ENCODE measurements around the gene IRF2BP2. TPM values are rescaled to one million over a fixed set of nuclear protein-coding genes. Genes with fewer than 3 reads are reported as not detected.

IRF2BP2 gene
- total and polyA plus RNA-seq, 2 of the 13 experiments (the other 11 are each of a cell fraction or from before 2014, with no cell fraction given) = 140 to 147 TPM

DNA sequence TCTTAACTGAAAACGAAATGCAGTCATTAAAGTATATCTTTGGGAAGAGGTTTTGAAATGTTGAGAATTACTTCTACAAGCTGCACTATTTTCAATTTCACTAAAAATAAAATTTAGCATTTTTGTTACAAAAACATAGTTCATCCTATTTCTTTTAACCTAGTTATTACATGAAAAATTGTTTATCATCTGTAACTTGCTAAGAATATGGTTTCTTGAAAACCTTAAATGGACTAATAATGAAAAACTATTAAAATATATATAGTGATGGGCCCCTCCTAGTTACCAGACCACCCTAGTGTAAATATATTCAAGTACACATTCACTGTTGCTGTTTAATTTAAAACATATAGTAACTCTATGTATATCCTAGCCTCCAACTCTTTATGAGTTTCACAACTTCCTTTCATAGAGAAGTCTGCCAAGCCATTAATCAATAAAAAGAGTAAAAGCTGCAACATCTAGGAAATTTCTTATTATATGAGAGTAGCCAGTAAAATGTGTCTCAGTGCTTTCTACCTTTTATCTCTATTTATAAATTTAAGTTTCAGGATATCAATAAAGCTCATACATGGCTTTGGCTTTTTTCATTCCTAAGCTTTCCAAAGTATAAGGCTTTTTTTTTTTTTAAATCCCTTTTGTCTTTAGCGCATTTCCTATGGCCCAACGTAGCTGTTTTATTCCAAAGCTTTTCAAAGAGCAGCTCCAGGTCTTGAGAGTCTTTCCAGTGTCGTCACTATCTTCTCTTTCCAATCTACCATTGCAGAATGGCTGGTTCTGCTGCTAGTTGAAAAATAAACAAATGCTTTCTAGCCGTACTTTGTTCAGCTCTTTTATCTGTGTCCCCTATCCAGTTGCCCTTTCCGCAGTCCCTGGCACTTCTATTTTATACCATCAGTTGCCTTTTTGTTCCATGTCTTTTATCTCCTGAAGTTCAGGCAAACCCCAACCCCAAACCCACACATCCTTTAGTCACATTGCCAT, 6.5 kb downstream of the IRF2BP2 start:
- peak; percentile 69 for FAIRE-seq
- H3K4me3 ChIP-seq (replicated peaks in 1 of 3; ENCODE audit: insufficient read depth in 1 of 3, low read depth in 2 of 3, low read length in 3 of 3) = peak overlapping the region; percentile 87 to 91 (median 89); a peak in 5 of 6 replicates
- H3K4me1 ChIP-seq (ENCODE audit: insufficient read depth, low read length) = peaks cover 38% of the 10 kb centered on the region
- peak overlapping the region; percentile 97 for H3K9ac ChIP-seq (ENCODE audit: insufficient read depth, low read depth, low read length)
- no peak overlapping the region for H2AFZ ChIP-seq (ENCODE audit: low read length)
- ChIA-PET POLR2A (interaction anchor here (0.7 to 4.5 kb wide), 31 partner anchors 9 to 557 kb away, joined by 3 to 190 read pairs (median 5); partner anchors contain the start of gene RBM34), CTCF (ENCODE audit: low intra/inter-chr PET ratio, low total read pairs) (no interaction called here)
- peak overlapping the region; percentile 85 for H3K4me2 ChIP-seq (ENCODE audit: low read depth, low read length)
- H3K36me3 ChIP-seq (replicated peaks in 1 of 2; ENCODE audit: control insufficient read depth in 1 of 2, insufficient read depth in 2 of 2, low read length in 2 of 2) = peaks cover 5 to 13% of the 10 kb centered on the region in 2 experiments
- TSS peak; percentile 43 for BruUV-seq (replicated peaks)
- H3K9me3 ChIP-seq (ENCODE audit: low read length) = no peaks in the 10 kb centered on the region
- DNase-seq (ENCODE audit: low spot score) = peak; percentile 83
- H3K79me2 ChIP-seq (ENCODE audit: insufficient read depth, low read length) = peaks cover 71% of the 10 kb centered on the region
- under 1% methylated on average over 6 of the region's 6 CpGs for WGBS (ENCODE audit: low lambda C conversion rate)
- peaks cover 9% of the 10 kb centered on the region; the same call in 1 of the 2 replicates for H4K20me1 ChIP-seq (ENCODE audit: insufficient read depth, low read length)
- intact Hi-C loops (cut with micrococcal nuclease; ENCODE audit: unreplicated experiment) (loop anchor here (10.0 kb wide), 1 partner anchor 211 kb away; no protein-coding TSS in a partner anchor), in situ Hi-C loops (cut with HindIII; ENCODE audit: extremely low pct_ligation_motif_present, low pct_unique_long_range_greater_than_20kb) (no loop called here)
- peak overlapping the region; percentile 100 for H3K27ac ChIP-seq (ENCODE audit: extremely low read length, insufficient read depth, low read length)
- ATAC-seq = no peak
- H3K27me3 ChIP-seq (ENCODE audit: control insufficient read depth in 1 of 2, insufficient read depth in 2 of 2, low read length in 2 of 2) = no peaks in the 10 kb centered on the region; a peak in 2 of 5 replicates
- TF ChIP-seq ZNF605 (CRISPR knock-in tag; IDR thresholded peaks at IDR 0.05) (no peak), SALL1 (CRISPR knock-in tag; IDR thresholded peaks at IDR 0.05) (no peak), NAIF1 (CRISPR knock-in tag; IDR thresholded peaks at IDR 0.05; ENCODE audit: borderline replicate concordance) (no peak), KLF15 (CRISPR knock-in tag; IDR thresholded peaks at IDR 0.05; ENCODE audit: borderline replicate concordance) (no peak), AGO2 (optimal IDR thresholded peaks at IDR 0.05; ENCODE audit: low read depth, low read length) (peak; percentile 87), NR2C2 (CRISPR knock-in tag; IDR thresholded peaks at IDR 0.05; ENCODE audit: borderline replicate concordance) (0 out of 2 replicates have a peak, but pooled peaks have one; percentile 18), ZNF687 (CRISPR knock-in tag; IDR thresholded peaks at IDR 0.05) (no peak), RBAK (CRISPR knock-in tag; IDR thresholded peaks at IDR 0.05) (no peak), RBFOX2 (IDR thresholded peaks at IDR 0.05; ENCODE audit: low read depth, low read length) (peak; percentile 89), REST (IDR thresholded peaks at IDR 0.05; ENCODE audit: borderline replicate concordance in 1 of 2, low read depth in 1 of 2, low read length in 2 of 2) (peak in 1 of 2 experiments; percentile 27; a peak in 1 of 4 replicates)
- TF ChIP-seq, protein P1, sequence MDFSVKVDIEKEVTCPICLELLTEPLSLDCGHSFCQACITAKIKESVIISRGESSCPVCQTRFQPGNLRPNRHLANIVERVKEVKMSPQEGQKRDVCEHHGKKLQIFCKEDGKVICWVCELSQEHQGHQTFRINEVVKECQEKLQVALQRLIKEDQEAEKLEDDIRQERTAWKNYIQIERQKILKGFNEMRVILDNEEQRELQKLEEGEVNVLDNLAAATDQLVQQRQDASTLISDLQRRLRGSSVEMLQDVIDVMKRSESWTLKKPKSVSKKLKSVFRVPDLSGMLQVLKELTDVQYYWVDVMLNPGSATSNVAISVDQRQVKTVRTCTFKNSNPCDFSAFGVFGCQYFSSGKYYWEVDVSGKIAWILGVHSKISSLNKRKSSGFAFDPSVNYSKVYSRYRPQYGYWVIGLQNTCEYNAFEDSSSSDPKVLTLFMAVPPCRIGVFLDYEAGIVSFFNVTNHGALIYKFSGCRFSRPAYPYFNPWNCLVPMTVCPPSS (IDR thresholded peaks at IDR 0.05) = no peak

Data from HepG2 (cell line).